K562 (cell line): Measurements from ENCODE around the gene GOLIM4. TPM values are rescaled to one million over a fixed set of nuclear protein-coding genes. Genes with fewer than 3 reads are reported as not detected.

ENCODE experiments used
- ATAC-seq: fragments of 200-7000 bp; cut with Tn5 transposase; 3 replicates; pipeline ENCODE4 v1.9.1; 2020; ENCODE audit warnings: moderate library complexity
- BruUV-seq: library from RNA; stranded (reverse); fragments of 400-500 nt; replicated peaks from 2 replicates; lab custom pipeline; 2021; lab: Mats Ljungman, UMichigan
- CTCF ChIA-PET: fragments of 300-600 bp; formaldehyde crosslinking; extraction: SDS; loops from one replicate; lab custom pipeline; 2021; ENCODE audit warnings: low intra/inter-chr PET ratio; lab: Yijun Ruan, JAX
- POLR2A ChIA-PET: fragments of 300-600, 350-650 bp; sonication (Branson Sonifier 250); formaldehyde crosslinking; extraction: SDS; loops from one replicate; lab custom pipeline; 2021; ENCODE audit warnings: antibody characterized with exemption, inconsistent platforms; lab: Yijun Ruan, JAX
- DNase-seq, 4 experiments: peaks; one replicate each; pipeline versions ENCODE4 v3.0.0 to v3.0.0-alpha.2; 2011 to 2018; ENCODE audit warnings: low spot score in 3 of 4, mixed read lengths in 3 of 4; ENCODE audit errors: extremely low read depth in 1 of 4
- FAIRE-seq: peaks from 2 replicates; lab custom pipeline; 2011; peaks lifted over from hg19 to GRCh38; lab: Jason Lieb, UNC
- H2AFZ ChIP-seq: 2 replicates; pipeline ENCODE4 v1.6.0; 2011; ENCODE audit warnings: low read depth, low read length, control low read depth, inconsistent platforms
- H3K27ac ChIP-seq: fragments of 200-600 bp; 3 replicates; pipeline ENCODE4 v1.8.0; 2011; ENCODE audit warnings: low read depth, mild to moderate bottlenecking, control low read depth, inconsistent platforms, low read length, moderate library complexity, mixed read lengths; ENCODE audit errors: extremely low read depth
- H3K27me3 ChIP-seq, 2 experiments: fragments of 300-600 bp in 1 of 2; 2 replicates in 1 of 2; 3 replicates in 1 of 2; pipeline versions ENCODE4 v1.6.0 to v1.8.0; 2011; ENCODE audit warnings: inconsistent platforms in 2 of 2, low read length in 2 of 2, mild to moderate bottlenecking in 1 of 2, mixed read lengths in 1 of 2, moderate library complexity in 1 of 2; ENCODE audit not compliant: control insufficient read depth in 2 of 2, insufficient read depth in 2 of 2
- H3K36me3 ChIP-seq: fragments of 300-600 bp; 3 replicates; pipeline ENCODE4 v1.8.0; 2011; ENCODE audit warnings: mild to moderate bottlenecking, low read length, inconsistent platforms; ENCODE audit not compliant: control insufficient read depth, insufficient read depth
- H3K4me1 ChIP-seq, 2 experiments: fragments of 200-600 bp in 1 of 2; replicated peaks in 1 of 2; 2 replicates in 1 of 2; 3 replicates in 1 of 2; pipeline versions ENCODE4 v1.5.1 to v1.8.0; 2011; ENCODE audit warnings: inconsistent platforms in 2 of 2, low read length in 2 of 2, mild to moderate bottlenecking in 1 of 2, mixed read lengths in 1 of 2, moderate library complexity in 1 of 2; ENCODE audit not compliant: control insufficient read depth in 2 of 2, insufficient read depth in 2 of 2
- H3K4me2 ChIP-seq: 2 replicates; pipeline ENCODE4 v1.6.1; 2011; ENCODE audit warnings: low read length, control low read depth, inconsistent platforms, mixed read lengths; ENCODE audit not compliant: insufficient read depth
- H3K4me3 ChIP-seq: fragments of 200-600 bp; sonication (generic), shearing (Covaris generic); 2 replicates; pipeline ENCODE4 v1.5.1; 2016; ENCODE audit warnings: control low read depth, inconsistent platforms
- H3K79me2 ChIP-seq: fragments of 200-600 bp; 3 replicates; pipeline ENCODE4 v1.8.0; 2011; ENCODE audit warnings: low read length, inconsistent platforms; ENCODE audit not compliant: control insufficient read depth, insufficient read depth
- H3K9ac ChIP-seq, 2 experiments: 2 replicates each; pipeline versions ENCODE4 v1.6.0 to v1.6.1; 2011; ENCODE audit warnings: low read depth in 2 of 2, low read length in 2 of 2, control low read depth in 1 of 2, inconsistent platforms in 1 of 2, mild to moderate bottlenecking in 1 of 2, mixed read lengths in 1 of 2; ENCODE audit not compliant: insufficient read depth in 1 of 2
- H3K9me1 ChIP-seq: one replicate; pipeline ENCODE4 v1.6.0; 2011; ENCODE audit warnings: inconsistent platforms, mild to moderate bottlenecking, low read length, moderate library complexity; ENCODE audit not compliant: control insufficient read depth, insufficient read depth
- H3K9me3 ChIP-seq: replicated peaks from 2 replicates; pipeline ENCODE4 v1.5.1; 2011; ENCODE audit warnings: low read depth, low read length, inconsistent platforms; ENCODE audit not compliant: control insufficient read depth, insufficient read depth
- H4K20me1 ChIP-seq: replicated peaks from 2 replicates; pipeline ENCODE4 v1.6.1; 2011; ENCODE audit warnings: low read length, inconsistent platforms, mixed read lengths; ENCODE audit not compliant: control insufficient read depth, insufficient read depth
- KDM5B ChIP-seq: fragments of 200-600 bp; sonication (generic); IDR thresholded peaks from 2 replicates; pipeline ENCODE4 v1.6.1; 2012; ENCODE audit warnings: low read depth, mild to moderate bottlenecking, moderate library complexity, low read length, control low read depth, inconsistent platforms; ENCODE audit not compliant: insufficient replicate concordance
- ZNF184 ChIP-seq: sonication (generic); formaldehyde crosslinking; IDR thresholded peaks from 2 replicates; pipeline ENCODE4 v1.5.0; 2020; ENCODE audit warnings: missing genetic modification reagents
- WGBS: fragments of 100-300 bp; shearing (Covaris generic); methylation state at CpG from one replicate; pipeline ENCODE4 v1.1.6; 2016; ENCODE audit warnings: low coverage, mixed read lengths; ENCODE audit not compliant: insufficient coverage; ENCODE audit errors: missing lambda C conversion rate; 5-methylcytosine and 5-hydroxymethylcytosine counted together
- in situ Hi-C: fragments of 300-500 bp; cut with MboI; formaldehyde crosslinking; loops from 4 replicates; pipeline ENCODE4 v1.15.0; 2018; ENCODE audit warnings: inconsistent platforms, mixed read lengths
- intact Hi-C: fragments of 100-400 bp; cut with micrococcal nuclease; formaldehyde crosslinking; loops from 2 replicates; pipeline ENCODE4 v1.14.2; 2022
- polyA plus RNA-seq, 8 experiments: library from polyadenylated mRNA; depleted of rRNA in 4 of 8; stranded (reverse) in 5 of 8; unstranded in 3 of 8; fragments of >200 nt; fragmentation: Nextera tagmentation in 2 of 8; fragmentation: Illumina TruSeq in 1 of 8; extraction: Ambion mirVana in 2 of 8; extraction: Trizol in 1 of 8; gene quantifications; 2 replicates each; pipeline versions ENCODE4 v1.2.1 to v1.2.3, GENCODE V29; 2011 to 2014; ENCODE audit warnings: inconsistent platforms in 1 of 8, missing spikeins in 1 of 8
- total RNA-seq, 7 experiments: library from RNA; depleted of rRNA in 6 of 7; stranded (reverse); fragments of >200 nt in 6 of 7; fragmentation: Illumina TruSeq in 2 of 7; extraction: Trizol in 2 of 7; gene quantifications; 2 replicates each; pipeline versions ENCODE4 v1.2.1 to v1.2.3, GENCODE V29; 2011 to 2021; ENCODE audit warnings: low replicate concordance in 1 of 7
- TF ChIP-seq, protein P1 (sequence below): fragments of 200-800 bp; sonication (Bioruptor generic); IDR thresholded peaks from 2 replicates; pipeline ENCODE4 v1.6.1; 2017; ENCODE audit warnings: missing genetic modification characterization, missing compliant biosample characterization
- TF ChIP-seq, protein P2 (sequence below): fragments of 250-450 bp; sonication (Bioruptor Pico); IDR thresholded peaks from 2 replicates; pipeline ENCODE4 v1.5.0; 2021

GOLIM4 gene
- total and polyA plus RNA-seq, 9 of the 15 experiments (the other 6 are each of a cell fraction or from before 2014, with no cell fraction given): 9.3 to 39.4 (median 31.0) TPM

DNA sequence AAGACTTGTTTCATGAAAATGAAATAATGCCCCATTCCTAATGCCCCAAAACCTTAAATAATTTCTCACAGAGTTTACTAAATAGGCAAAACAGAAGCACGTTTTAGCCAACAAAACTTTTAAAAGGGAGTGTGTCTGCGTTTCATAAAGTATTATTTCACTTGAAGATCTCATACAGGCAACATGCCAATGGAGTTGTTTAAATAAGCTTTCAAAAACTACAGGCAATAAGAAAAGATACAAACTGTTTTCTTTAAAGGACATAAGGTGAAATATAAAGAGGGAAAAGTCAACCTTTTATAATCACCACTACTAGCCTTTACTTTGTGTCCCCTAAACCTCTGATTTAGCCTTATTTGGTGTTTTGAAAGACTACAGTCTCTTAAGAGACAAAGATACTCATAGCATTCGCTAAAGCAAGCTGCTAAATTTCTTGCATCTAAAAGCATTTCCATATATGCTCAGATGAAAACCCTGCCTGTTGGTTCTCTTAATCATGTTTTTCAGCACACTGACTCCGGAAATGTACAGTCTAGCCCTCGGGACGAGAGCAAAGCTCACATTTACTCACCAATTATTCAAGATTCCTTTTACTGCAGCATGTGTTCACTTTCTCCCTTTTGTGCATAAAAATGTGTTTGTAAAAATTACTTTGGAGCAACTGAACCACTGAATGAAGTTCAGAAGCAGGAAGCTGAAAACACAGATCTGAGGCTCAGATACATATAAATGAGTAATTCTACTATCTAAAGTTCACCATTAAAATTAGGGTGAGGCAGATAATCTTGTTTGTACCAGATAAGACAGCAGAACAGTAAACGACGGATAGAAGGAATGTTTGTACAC lies 119.0 kb downstream of the GOLIM4 start:
- H3K4me1 ChIP-seq: peaks cover 0 to 19% of the 10 kb centered on the region in 2 experiments; a peak in 3 of 5 replicates
- no peak for FAIRE-seq
- POLR2A ChIA-PET: no interaction called here

More for the DNA sequence above, 119.0 kb downstream of the GOLIM4 start:
- TF ChIP-seq, protein P1, sequence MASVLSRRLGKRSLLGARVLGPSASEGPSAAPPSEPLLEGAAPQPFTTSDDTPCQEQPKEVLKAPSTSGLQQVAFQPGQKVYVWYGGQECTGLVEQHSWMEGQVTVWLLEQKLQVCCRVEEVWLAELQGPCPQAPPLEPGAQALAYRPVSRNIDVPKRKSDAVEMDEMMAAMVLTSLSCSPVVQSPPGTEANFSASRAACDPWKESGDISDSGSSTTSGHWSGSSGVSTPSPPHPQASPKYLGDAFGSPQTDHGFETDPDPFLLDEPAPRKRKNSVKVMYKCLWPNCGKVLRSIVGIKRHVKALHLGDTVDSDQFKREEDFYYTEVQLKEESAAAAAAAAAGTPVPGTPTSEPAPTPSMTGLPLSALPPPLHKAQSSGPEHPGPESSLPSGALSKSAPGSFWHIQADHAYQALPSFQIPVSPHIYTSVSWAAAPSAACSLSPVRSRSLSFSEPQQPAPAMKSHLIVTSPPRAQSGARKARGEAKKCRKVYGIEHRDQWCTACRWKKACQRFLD (CRISPR knock-in tag): 0 out of 2 replicates have a peak, but pooled peaks have one; percentile 18
- TF ChIP-seq ZNF184 (CRISPR knock-in tag) (no peak), KDM5B (no peak)
- TF ChIP-seq, protein P2, sequence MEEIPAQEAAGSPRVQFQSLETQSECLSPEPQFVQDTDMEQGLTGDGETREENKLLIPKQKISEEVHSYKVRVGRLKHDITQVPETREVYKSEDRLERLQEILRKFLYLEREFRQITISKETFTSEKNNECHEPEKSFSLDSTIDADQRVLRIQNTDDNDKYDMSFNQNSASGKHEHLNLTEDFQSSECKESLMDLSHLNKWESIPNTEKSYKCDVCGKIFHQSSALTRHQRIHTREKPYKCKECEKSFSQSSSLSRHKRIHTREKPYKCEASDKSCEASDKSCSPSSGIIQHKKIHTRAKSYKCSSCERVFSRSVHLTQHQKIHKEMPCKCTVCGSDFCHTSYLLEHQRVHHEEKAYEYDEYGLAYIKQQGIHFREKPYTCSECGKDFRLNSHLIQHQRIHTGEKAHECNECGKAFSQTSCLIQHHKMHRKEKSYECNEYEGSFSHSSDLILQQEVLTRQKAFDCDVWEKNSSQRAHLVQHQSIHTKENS: no peak
- no peak for DNase-seq
- WGBS: 18% methylated on average over 8 of the region's 8 CpGs
- Histone ChIP-seq H3K9me1 (no peaks in the 10 kb centered on the region), H3K4me2 (no peak overlapping the region), H3K27ac (no peak overlapping the region), H3K4me3 (no peak overlapping the region), H3K36me3 (no peaks in the 10 kb centered on the region), H4K20me1 (no peaks in the 10 kb centered on the region), H3K9me3 (no peaks in the 10 kb centered on the region; the same call in 1 of the 2 replicates), H3K79me2 (no peaks in the 10 kb centered on the region), H2AFZ (peak overlapping the region; percentile 46; the same call in 1 of the 2 replicates), H3K9ac (no peak overlapping the region), H3K27me3 (no peaks in the 10 kb centered on the region)
- no peak for ATAC-seq
- CTCF ChIA-PET: no interaction called here
- in situ Hi-C loops: no loop called here
- intact Hi-C loops: no loop called here
- no TSS peak for BruUV-seq
